ENCODE data around the gene GAS2L1.

DNA sequence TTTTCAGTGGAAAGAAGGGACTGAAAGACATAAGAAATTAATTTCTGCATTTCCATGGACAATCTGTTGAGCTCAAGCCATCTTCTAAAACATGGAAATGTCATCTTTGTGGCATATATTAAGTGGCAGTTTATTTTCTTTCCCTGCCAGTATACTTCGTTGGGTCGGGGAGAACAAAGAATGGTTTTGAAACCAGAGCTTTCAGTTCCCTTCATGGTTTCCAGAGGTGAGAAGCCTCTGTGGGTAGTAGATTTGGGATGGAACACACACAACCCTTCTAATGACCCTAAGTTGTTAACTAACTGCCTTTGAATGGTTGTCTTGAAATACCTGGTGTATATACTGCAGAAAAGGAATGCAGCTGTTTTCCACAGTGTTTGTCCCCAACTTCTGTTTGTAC is 17.6 kb upstream of the GAS2L1 start:
- no peak for TF ChIP-seq CTCF (IDR thresholded peaks at IDR 0.05)
- no peak for TF ChIP-seq EZH2 (IDR thresholded peaks at IDR 0.05; ENCODE audit: borderline replicate concordance, insufficient read depth, low read depth, low read length, poor library complexity, severe bottlenecking)

All from B cell (primary cell).